Tibial artery (tissue), 4 donors: ENCODE measurements around the gene TTC3.

ENCODE experiments used
- DNase-seq, 2 donors: peaks; one replicate each; pipeline ENCODE4 v3.0.0-alpha.2; 2019
- H3K27ac ChIP-seq, 2 donors: fragments of 200-600 bp; sonication (generic) in 1 of 2; 1 replicate in 1 of 2; 2 replicates in 1 of 2; pipeline ENCODE4 v1.5.1; 2018 to 2019; ENCODE audit warnings: mild to moderate bottlenecking in 1 of 2
- H3K27me3 ChIP-seq, 2 donors: fragments of 200-600 bp; sonication (generic) in 1 of 2; one replicate each; pipeline versions ENCODE4 v1.5.1 to v1.6.0; 2016 to 2019
- H3K36me3 ChIP-seq, 3 donors: fragments of 200-600 bp; sonication (generic) in 2 of 3; one replicate each; pipeline ENCODE4 v1.5.1; 2016 to 2019; ENCODE audit warnings: mild to moderate bottlenecking in 2 of 3
- H3K4me1 ChIP-seq, 4 donors: fragments of 200-600 bp; sonication (generic) in 2 of 4; 1 replicate in 3 of 4; 2 replicates in 1 of 4; pipeline ENCODE4 v1.5.1; 2016 to 2019
- H3K4me3 ChIP-seq, 2 donors: fragments of 200-600 bp; sonication (generic) in 1 of 2; 1 replicate in 1 of 2; 2 replicates in 1 of 2; pipeline ENCODE4 v1.5.1; 2018 to 2019; ENCODE audit warnings: mild to moderate bottlenecking in 2 of 2
- H3K9me3 ChIP-seq, 3 donors: fragments of 200-600 bp; sonication (generic) in 1 of 3; one replicate each; pipeline ENCODE4 v1.5.1; 2016 to 2019
- intact Hi-C: fragments of 100-400 bp; cut with DNase I; formaldehyde crosslinking; loops from one replicate; pipeline ENCODE4 v1.15.0; 2023; ENCODE audit warnings: low total_unique reads
- TF ChIP-seq, protein P1 (sequence below), 2 experiments: fragments of 200-600 bp in 1 of 2; fragments of 450-650 bp in 1 of 2; IDR thresholded peaks; one replicate each; pipeline ENCODE4 v1.5.1; 2017 to 2019; ENCODE audit warnings: antibody characterized with exemption in 2 of 2, mild to moderate bottlenecking in 1 of 2, moderate library complexity in 1 of 2

Gene TTC3

DNA sequence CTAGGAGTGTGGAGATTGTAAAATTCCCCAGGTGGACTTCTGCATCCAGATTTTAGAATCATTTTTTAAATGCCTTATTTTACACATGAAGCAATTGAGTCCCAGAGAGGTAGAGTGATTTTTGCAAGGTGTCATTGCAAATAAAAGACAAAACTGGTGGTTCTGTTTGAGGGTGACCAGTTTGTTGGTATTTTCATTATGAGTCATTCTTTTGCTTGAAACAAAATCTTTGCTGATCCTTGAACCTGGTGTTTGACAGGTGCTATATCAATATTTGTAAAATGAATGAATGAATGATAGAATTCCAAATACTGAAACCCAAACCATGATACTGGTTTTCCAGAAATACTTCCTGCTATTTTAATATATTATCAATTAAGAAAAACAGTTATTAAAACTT lies 44.1 kb downstream of the TTC3 start:
- Histone ChIP-seq H3K4me1 (no peaks in the 10 kb centered on the region), H3K27me3 (no peaks in the 10 kb centered on the region), H3K9me3 (no peaks in the 10 kb centered on the region), H3K4me3 (no peak overlapping the region), H3K36me3 (no peaks in the 10 kb centered on the region), H3K27ac (no peak overlapping the region)
- intact Hi-C loops = no loop called here
- TF ChIP-seq, protein P1, sequence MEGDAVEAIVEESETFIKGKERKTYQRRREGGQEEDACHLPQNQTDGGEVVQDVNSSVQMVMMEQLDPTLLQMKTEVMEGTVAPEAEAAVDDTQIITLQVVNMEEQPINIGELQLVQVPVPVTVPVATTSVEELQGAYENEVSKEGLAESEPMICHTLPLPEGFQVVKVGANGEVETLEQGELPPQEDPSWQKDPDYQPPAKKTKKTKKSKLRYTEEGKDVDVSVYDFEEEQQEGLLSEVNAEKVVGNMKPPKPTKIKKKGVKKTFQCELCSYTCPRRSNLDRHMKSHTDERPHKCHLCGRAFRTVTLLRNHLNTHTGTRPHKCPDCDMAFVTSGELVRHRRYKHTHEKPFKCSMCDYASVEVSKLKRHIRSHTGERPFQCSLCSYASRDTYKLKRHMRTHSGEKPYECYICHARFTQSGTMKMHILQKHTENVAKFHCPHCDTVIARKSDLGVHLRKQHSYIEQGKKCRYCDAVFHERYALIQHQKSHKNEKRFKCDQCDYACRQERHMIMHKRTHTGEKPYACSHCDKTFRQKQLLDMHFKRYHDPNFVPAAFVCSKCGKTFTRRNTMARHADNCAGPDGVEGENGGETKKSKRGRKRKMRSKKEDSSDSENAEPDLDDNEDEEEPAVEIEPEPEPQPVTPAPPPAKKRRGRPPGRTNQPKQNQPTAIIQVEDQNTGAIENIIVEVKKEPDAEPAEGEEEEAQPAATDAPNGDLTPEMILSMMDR (IDR thresholded peaks at IDR 0.05) = no peak
- no peak for DNase-seq

DNA sequence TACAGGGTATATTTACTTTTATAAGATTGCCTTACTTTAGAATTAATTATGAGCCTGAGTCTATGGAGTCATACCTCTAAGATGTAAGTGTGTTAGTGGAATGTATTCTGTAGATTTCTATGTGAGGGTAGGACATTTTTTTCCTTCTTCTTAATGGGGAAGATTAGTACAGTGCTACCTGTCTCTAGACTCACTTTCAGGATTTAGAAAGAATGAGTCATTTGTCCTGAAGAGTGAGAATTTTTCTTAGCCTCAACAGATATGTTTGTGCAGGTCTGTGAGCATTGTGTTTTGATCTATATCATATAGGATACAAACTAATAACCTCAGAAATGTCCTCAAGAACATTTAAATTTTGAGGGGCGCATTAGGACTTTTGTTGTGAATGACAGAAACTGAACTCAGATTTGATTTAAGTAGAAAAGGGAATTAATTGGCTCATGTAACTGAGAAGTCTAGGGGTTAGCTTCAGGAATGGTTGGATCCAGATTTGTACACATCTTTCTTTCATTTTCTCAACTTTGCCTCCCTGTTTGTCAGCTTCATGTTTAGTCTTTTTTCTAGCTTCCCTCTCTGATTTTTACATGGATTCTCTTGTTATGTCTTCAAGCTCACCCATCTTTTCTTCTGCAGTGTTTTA lies 45.3 kb downstream of the TTC3 start:
- H3K36me3 ChIP-seq = peaks cover 0 to 8% (median 0%) of the 10 kb centered on the region in 3 donors
- intact Hi-C loops = no loop called here
- H3K27ac ChIP-seq = no peak overlapping the region
- TF ChIP-seq, protein P1 (IDR thresholded peaks at IDR 0.05) = no peak
- no peaks in the 10 kb centered on the region for H3K27me3 ChIP-seq
- H3K4me1 ChIP-seq = no peaks in the 10 kb centered on the region
- DNase-seq = no peak
- no peaks in the 10 kb centered on the region for H3K9me3 ChIP-seq
- no peak overlapping the region for H3K4me3 ChIP-seq

DNA sequence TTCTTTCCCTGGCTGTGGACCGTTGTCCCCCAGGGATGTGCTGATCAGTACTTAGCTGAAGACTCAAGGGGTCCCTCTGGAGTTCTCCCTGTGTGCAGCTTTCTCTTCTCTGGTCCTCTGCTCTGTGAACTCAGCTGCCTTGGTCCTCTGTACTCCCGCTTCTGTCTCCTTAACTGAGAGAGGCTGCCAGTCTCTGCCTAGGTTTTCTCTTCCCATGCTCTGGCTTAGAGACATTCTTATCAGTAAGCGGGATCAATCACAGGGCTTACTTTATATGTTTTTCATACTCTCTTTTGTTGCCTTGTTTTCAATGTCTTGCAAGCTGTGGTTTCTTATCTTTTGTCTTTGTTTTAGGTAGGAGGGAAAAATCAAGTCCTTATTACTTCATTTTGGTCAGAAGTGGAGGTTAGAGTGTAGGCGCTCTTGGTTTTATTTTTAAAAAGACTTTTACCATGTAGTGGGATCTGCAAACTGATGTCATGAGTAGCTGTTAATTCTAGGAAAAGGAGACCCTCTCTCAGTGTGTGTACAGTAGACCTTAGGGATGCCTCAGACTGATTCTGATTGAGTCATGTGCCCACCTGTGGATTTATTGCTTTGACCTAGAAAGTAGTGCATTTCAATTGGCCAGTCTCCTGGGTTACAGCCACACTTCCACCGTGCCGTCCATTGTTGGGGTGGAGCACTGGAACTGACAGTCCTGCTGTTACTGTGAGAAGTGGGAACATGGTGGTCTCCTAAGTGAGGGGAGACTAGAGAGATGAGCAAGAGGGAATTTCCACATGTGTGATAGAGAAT lies 46.6 kb downstream of the TTC3 start:
- H3K9me3 ChIP-seq = no peaks in the 10 kb centered on the region
- no peak overlapping the region for H3K27ac ChIP-seq
- TF ChIP-seq, protein P1 (IDR thresholded peaks at IDR 0.05) = no peak
- DNase-seq = no peak
- H3K4me1 ChIP-seq = no peaks in the 10 kb centered on the region
- H3K4me3 ChIP-seq = no peak overlapping the region
- peaks cover 0 to 11% (median 1%) of the 10 kb centered on the region in 3 donors for H3K36me3 ChIP-seq
- H3K27me3 ChIP-seq = no peaks in the 10 kb centered on the region
- intact Hi-C loops = no loop called here

DNA sequence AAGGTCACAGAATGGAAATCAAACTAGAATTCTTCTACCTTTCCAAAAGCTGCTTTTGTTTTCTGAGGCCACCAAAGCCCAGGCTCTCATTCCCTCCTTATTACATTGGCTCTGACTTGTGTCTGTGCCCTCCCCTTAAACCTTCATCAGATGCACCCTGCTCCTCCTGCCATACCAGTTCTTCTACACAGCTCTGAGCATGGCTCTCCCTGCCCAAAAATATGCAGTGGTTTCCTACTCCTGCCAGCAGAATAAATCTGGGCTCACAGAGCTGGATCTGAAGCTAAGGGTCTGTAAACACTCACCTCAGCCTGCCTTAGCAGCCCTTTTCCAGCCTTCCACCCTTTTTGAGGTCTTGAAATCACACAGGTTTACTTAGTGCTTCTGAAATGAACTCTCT lies 55.0 kb downstream of the TTC3 start:
- Histone ChIP-seq H3K36me3 (peaks cover 22 to 69% (median 63%) of the 10 kb centered on the region in 3 donors), H3K4me3 (no peak overlapping the region), H3K27ac (no peak overlapping the region), H3K9me3 (no peaks in the 10 kb centered on the region), H3K4me1 (no peaks in the 10 kb centered on the region), H3K27me3 (no peaks in the 10 kb centered on the region)
- TF ChIP-seq, protein P1 (IDR thresholded peaks at IDR 0.05) = no peak
- intact Hi-C loops = no loop called here
- DNase-seq = no peak

DNA sequence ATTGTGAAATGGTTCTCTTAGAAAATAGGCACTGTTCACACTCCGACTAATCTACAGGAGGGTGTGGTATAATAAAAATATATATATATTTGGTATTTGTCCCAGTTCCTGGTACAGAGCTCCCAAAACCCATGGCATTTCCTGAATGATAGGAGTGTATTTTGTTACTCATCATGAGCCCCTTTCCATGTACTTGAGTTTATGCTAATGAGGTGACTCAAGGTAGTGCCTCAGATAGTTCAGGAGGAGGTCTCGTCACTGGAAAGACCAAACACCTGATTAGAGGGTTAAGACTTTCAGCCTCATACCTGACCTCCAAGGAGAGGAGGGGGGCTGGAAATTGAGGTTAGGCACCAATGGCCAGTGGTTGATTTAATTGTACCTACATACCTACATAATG lies 57.9 kb downstream of the TTC3 start:
- H3K27me3 ChIP-seq = no peaks in the 10 kb centered on the region
- TF ChIP-seq, protein P1 (IDR thresholded peaks at IDR 0.05) = no peak
- intact Hi-C loops = no loop called here
- no peak for DNase-seq
- no peak overlapping the region for H3K27ac ChIP-seq
- peaks cover 32 to 78% (median 78%) of the 10 kb centered on the region in 3 donors for H3K36me3 ChIP-seq
- no peak overlapping the region for H3K4me3 ChIP-seq
- H3K9me3 ChIP-seq = no peaks in the 10 kb centered on the region
- no peaks in the 10 kb centered on the region for H3K4me1 ChIP-seq
